ENCODE results near the gene MTMR1. TPM values are rescaled to one million over a fixed set of nuclear protein-coding genes. Genes with fewer than 3 reads are reported as not detected.

MTMR1 gene
- total RNA-seq, 1 experiment from 2014 or later: 25.4 TPM

DNA sequence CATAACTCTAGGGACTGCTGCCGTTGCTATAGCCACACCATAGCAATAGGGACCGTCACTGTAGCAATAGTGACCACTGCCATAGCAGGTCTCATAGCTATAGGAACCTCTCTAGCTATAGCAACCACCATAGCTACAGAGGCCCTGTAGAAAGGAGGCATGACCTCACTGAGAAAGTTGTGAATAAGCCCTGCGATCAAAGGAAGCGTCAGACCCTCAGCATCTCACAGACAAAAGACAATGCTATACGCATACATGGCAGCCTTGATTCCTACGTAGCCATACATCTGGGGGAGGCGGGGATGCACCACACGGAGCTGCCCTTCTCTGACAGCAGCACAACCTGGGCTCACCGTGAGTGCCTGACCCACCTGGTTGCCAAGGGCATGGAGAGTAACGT lies 88.5 kb downstream of the MTMR1 start:
- Mint-ChIP-seq H3K27ac (ENCODE audit: unreplicated experiment) (no peak overlapping the region), H3K4me1 (ENCODE audit: low read depth, unreplicated experiment) (no peaks in the 10 kb centered on the region), H3K36me3 (ENCODE audit: insufficient read depth, unreplicated experiment) (no peaks in the 10 kb centered on the region), H3K4me3 (ENCODE audit: unreplicated experiment) (no peak overlapping the region), H3K9me3 (ENCODE audit: unreplicated experiment) (no peaks in the 10 kb centered on the region), H3K27me3 (ENCODE audit: insufficient read depth, unreplicated experiment) (no peaks in the 10 kb centered on the region)
- Histone ChIP-seq H3K4me3 (ENCODE audit: low read depth, low read length) (no peak overlapping the region), H3K36me3 (ENCODE audit: control insufficient read depth, insufficient read depth, low read length) (no peaks in the 10 kb centered on the region), H3K9me3 (no peaks in the 10 kb centered on the region), H3K4me1 (no peaks in the 10 kb centered on the region), H3K27me3 (replicated peaks; ENCODE audit: control insufficient read depth, insufficient read depth, low read length) (no peaks in the 10 kb centered on the region)
- ChIA-PET CTCF (interaction anchor here (1.4 kb wide), 1 partner anchor 9 kb away, joined by 3 read pairs; no protein-coding TSS in a partner anchor), POLR2A (no interaction called here)
- intact Hi-C loops (cut with micrococcal nuclease; ENCODE audit: unreplicated experiment): no loop called here
- no peak for DNase-seq
- TF ChIP-seq, protein P1, sequence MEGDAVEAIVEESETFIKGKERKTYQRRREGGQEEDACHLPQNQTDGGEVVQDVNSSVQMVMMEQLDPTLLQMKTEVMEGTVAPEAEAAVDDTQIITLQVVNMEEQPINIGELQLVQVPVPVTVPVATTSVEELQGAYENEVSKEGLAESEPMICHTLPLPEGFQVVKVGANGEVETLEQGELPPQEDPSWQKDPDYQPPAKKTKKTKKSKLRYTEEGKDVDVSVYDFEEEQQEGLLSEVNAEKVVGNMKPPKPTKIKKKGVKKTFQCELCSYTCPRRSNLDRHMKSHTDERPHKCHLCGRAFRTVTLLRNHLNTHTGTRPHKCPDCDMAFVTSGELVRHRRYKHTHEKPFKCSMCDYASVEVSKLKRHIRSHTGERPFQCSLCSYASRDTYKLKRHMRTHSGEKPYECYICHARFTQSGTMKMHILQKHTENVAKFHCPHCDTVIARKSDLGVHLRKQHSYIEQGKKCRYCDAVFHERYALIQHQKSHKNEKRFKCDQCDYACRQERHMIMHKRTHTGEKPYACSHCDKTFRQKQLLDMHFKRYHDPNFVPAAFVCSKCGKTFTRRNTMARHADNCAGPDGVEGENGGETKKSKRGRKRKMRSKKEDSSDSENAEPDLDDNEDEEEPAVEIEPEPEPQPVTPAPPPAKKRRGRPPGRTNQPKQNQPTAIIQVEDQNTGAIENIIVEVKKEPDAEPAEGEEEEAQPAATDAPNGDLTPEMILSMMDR (IDR thresholded peaks at IDR 0.05; ENCODE audit: insufficient read depth in 1 of 2, low read depth in 1 of 2, low read length in 1 of 2, severe bottlenecking in 1 of 2, unreplicated experiment in 1 of 2): no peak
- no TSS peak for BruUV-seq (replicated peaks)

DNA sequence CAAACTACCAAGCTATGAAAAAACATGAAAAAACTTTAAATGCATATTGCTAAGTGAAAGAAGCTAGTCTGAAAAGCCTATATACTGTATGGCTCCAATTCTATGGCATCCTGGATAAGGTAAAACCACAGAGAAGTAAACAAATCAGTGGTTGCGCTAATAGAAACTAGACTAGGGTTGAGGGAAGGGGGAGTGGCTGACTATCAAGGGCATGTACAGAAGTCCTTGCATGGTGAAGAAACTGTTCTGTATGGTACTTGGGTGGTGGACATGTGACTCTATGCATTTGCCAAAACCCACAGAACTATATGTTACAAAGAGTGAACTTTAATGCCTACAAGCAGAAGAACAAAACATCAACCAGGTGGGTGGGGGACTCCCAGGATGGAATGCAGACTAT lies 96.8 kb downstream of the MTMR1 start:
- H3K4me3 Mint-ChIP-seq (ENCODE audit: unreplicated experiment): no peak overlapping the region
- intact Hi-C loops (cut with micrococcal nuclease; ENCODE audit: unreplicated experiment): no loop called here
- no peak overlapping the region for H3K27ac Mint-ChIP-seq (ENCODE audit: unreplicated experiment)
- no peaks in the 10 kb centered on the region for H3K36me3 Mint-ChIP-seq (ENCODE audit: insufficient read depth, unreplicated experiment)
- H3K4me1 ChIP-seq: no peaks in the 10 kb centered on the region
- no peaks in the 10 kb centered on the region for H3K36me3 ChIP-seq (ENCODE audit: control insufficient read depth, insufficient read depth, low read length)
- no peaks in the 10 kb centered on the region for H3K9me3 Mint-ChIP-seq (ENCODE audit: unreplicated experiment)
- H3K27me3 ChIP-seq (replicated peaks; ENCODE audit: control insufficient read depth, insufficient read depth, low read length): no peaks in the 10 kb centered on the region
- ChIA-PET POLR2A (no interaction called here), CTCF (no interaction called here)
- H3K4me3 ChIP-seq (ENCODE audit: low read depth, low read length): no peak overlapping the region
- DNase-seq: no peak
- no peaks in the 10 kb centered on the region for H3K4me1 Mint-ChIP-seq (ENCODE audit: low read depth, unreplicated experiment)
- H3K27me3 Mint-ChIP-seq (ENCODE audit: insufficient read depth, unreplicated experiment): no peaks in the 10 kb centered on the region
- no peaks in the 10 kb centered on the region for H3K9me3 ChIP-seq
- BruUV-seq (replicated peaks): no TSS peak
- TF ChIP-seq, protein P1 (IDR thresholded peaks at IDR 0.05; ENCODE audit: insufficient read depth in 1 of 2, low read depth in 1 of 2, low read length in 1 of 2, severe bottlenecking in 1 of 2, unreplicated experiment in 1 of 2): no peak

DNA sequence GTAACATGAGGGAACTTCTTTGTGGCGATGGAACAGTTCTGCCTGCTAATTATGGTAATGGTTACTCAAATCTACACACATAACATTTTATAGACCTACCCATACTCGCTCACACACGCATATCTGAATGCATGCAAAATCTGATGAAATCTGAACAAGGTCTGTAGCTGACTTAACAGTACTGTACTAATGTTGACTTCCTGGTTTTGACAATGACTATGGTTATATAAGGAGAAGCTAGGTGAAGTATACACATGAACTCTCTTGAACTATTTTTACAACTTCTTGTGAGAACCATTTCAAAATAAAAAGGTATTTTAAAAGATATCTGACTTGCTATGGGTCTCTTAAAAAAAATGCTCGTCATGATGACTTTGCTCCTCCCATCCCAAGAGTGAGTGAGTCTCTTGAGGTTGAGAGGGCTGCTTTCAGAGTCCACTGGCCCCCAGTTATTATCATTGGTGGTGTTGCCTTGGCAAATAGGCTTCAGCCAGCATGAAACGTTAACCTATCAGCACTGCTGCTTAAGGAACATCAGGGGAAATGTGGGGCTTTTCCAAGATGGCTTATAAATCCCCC lies 99.8 kb downstream of the MTMR1 start:
- Histone ChIP-seq H3K4me1 (no peaks in the 10 kb centered on the region), H3K9me3 (no peaks in the 10 kb centered on the region), H3K4me3 (ENCODE audit: low read depth, low read length) (no peak overlapping the region), H3K36me3 (ENCODE audit: control insufficient read depth, insufficient read depth, low read length) (no peaks in the 10 kb centered on the region), H3K27me3 (replicated peaks; ENCODE audit: control insufficient read depth, insufficient read depth, low read length) (no peaks in the 10 kb centered on the region)
- Mint-ChIP-seq H3K36me3 (ENCODE audit: insufficient read depth, unreplicated experiment) (no peaks in the 10 kb centered on the region), H3K27me3 (ENCODE audit: insufficient read depth, unreplicated experiment) (no peaks in the 10 kb centered on the region), H3K27ac (ENCODE audit: unreplicated experiment) (no peak overlapping the region), H3K4me1 (ENCODE audit: low read depth, unreplicated experiment) (no peaks in the 10 kb centered on the region), H3K4me3 (ENCODE audit: unreplicated experiment) (no peak overlapping the region), H3K9me3 (ENCODE audit: unreplicated experiment) (no peaks in the 10 kb centered on the region)
- ChIA-PET CTCF (no interaction called here), POLR2A (no interaction called here)
- no peak for DNase-seq
- intact Hi-C loops (cut with micrococcal nuclease; ENCODE audit: unreplicated experiment): no loop called here
- TF ChIP-seq, protein P1 (IDR thresholded peaks at IDR 0.05; ENCODE audit: insufficient read depth in 1 of 2, low read depth in 1 of 2, low read length in 1 of 2, severe bottlenecking in 1 of 2, unreplicated experiment in 1 of 2): no peak
- no TSS peak for BruUV-seq (replicated peaks)
